Omental fat pad (tissue), 4 donors: ENCODE measurements around the gene HRH2. TPM values are rescaled to one million over a fixed set of nuclear protein-coding genes. Genes with fewer than 3 reads are reported as not detected.

Experiments
- ATAC-seq: fragments of 150-250 bp; one replicate; pipeline ENCODE4 v1.9.1; 2016; ENCODE audit warnings: mild to moderate bottlenecking, moderate library complexity; ENCODE audit not compliant: low FRiP score
- DNase-seq: peaks from one replicate; pipeline ENCODE4 v3.0.0-alpha.2; 2019; ENCODE audit warnings: low spot score
- total RNA-seq, 4 donors: library from RNA; depleted of rRNA; stranded (reverse); fragments of >200 nt; gene quantifications; one replicate each; pipeline ENCODE4 v1.1.0, GENCODE V29; 2016
- TF ChIP-seq, protein P1 (sequence below), 3 donors: fragments of 450-650 bp; IDR thresholded peaks; one replicate each; pipeline ENCODE4 v1.5.1; 2016 to 2017; ENCODE audit warnings: antibody characterized with exemption in 3 of 3, mild to moderate bottlenecking in 3 of 3, moderate library complexity in 2 of 3

Gene HRH2
- total RNA-seq, 4 donors from 2014 or later, result 2.9 to 22.6 (median 10.4) TPM

DNA sequence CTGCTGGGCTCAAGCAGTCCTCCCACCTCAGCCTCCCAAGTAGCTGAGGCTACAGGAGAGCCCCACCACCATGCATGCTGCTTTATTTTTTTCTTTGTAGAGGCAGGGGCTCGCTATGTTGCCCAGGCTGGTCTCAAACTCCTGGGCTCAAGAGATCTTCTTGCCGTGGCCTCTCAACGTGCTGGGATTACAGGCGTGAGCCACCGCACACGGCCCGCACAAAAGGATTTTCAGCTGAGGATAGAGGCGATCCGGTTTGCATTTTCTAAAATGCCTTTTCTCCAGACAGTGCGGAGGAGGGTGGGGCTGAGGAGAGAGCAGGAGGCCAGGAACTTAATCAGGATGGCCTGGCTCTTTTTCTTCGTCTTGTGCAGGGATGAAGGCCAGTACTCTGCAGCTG, 6.9 kb downstream of the HRH2 start:
- TF ChIP-seq, protein P1, sequence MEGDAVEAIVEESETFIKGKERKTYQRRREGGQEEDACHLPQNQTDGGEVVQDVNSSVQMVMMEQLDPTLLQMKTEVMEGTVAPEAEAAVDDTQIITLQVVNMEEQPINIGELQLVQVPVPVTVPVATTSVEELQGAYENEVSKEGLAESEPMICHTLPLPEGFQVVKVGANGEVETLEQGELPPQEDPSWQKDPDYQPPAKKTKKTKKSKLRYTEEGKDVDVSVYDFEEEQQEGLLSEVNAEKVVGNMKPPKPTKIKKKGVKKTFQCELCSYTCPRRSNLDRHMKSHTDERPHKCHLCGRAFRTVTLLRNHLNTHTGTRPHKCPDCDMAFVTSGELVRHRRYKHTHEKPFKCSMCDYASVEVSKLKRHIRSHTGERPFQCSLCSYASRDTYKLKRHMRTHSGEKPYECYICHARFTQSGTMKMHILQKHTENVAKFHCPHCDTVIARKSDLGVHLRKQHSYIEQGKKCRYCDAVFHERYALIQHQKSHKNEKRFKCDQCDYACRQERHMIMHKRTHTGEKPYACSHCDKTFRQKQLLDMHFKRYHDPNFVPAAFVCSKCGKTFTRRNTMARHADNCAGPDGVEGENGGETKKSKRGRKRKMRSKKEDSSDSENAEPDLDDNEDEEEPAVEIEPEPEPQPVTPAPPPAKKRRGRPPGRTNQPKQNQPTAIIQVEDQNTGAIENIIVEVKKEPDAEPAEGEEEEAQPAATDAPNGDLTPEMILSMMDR (IDR thresholded peaks at IDR 0.05), result no peak
- ATAC-seq, result no peak

DNA sequence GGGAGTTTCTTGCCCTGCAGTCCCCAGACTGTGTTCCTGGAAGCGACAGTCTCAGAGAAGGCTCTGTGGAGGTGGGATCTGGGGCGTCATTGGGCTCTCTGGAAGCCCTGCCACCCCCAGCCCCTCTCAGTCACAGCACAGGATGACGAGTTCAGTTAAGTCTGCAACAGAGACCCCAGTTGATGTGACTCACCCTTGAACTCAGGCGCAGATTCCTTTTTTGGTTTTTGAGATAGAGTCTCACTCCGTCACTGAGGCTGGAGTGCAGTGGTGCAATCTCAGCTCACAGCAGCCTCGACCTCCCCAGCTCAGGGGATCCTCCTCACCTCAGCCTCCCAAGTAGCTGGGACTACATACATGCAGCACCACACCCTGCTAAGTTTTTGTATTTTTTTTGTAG, 8.3 kb downstream of the HRH2 start:
- DNase-seq (no peak), ATAC-seq (no peak)
- TF ChIP-seq, protein P1 (IDR thresholded peaks at IDR 0.05), result no peak

More for the DNA sequence above, 6.9 kb downstream of the HRH2 start:
- no peak for DNase-seq

DNA sequence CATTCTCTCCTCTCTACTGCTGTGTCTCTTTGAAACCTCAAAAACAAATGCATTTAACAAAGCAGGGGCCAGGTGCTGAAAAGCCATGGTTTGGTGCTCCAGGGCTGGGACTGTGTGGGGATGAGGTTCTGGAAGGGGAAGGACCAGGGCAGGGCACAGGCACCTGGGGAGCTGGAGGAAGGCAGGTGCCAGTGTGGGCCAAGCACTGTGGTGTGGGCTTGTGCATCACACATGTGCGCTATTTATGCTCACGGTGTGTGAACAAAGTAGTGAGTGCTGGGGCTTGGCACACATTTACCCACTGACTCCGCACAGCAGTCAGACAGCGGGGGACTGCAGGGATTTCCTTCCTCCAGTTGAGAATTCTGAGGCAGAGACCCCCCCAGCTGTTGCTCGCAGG, 10.1 kb downstream of the HRH2 start:
- no peak for ATAC-seq
- no peak for DNase-seq
- TF ChIP-seq, protein P1 (IDR thresholded peaks at IDR 0.05), result no peak

DNA sequence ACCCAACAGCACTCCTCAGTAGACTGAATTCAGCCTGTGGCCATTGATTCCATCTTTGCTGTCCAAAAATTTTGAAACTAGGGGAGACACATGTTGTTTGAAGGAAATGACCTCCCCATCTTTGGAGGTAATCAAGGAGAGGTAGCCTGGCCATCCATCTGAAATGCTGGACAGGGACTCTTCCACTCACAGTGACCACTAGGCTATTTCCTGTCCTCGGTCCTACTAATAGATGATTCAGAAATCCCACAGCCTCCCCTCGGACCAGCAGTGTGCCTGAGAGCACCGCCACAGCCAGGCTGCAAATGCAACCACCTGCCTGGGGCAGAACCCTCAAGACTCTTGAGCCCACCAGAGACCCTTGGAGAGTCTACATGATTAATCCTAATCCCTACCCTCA, 12.5 kb downstream of the HRH2 start:
- no peak for DNase-seq
- ATAC-seq, result no peak
- TF ChIP-seq, protein P1 (IDR thresholded peaks at IDR 0.05), result no peak

DNA sequence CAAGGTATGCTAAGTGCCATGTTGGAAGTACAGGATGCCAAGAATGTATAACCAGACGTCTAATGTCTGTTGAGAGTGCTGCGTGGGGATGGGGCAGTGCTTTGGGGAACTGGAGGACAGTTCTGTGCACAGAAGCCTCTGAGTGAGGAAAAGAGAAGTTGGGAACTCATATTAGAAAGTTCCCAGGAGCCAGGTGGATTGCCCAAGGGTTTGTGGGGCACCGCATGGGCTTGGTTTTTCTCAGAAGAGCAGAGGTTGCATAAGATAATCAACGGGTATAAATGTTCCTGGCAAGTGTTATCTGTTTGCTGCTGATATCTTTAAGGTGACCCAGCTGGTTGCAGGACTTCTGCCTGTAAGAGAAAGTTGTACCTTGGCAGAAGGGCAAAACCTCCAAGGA, 13.1 kb downstream of the HRH2 start:
- DNase-seq (no peak), ATAC-seq (no peak)
- TF ChIP-seq, protein P1 (IDR thresholded peaks at IDR 0.05), result no peak

DNA sequence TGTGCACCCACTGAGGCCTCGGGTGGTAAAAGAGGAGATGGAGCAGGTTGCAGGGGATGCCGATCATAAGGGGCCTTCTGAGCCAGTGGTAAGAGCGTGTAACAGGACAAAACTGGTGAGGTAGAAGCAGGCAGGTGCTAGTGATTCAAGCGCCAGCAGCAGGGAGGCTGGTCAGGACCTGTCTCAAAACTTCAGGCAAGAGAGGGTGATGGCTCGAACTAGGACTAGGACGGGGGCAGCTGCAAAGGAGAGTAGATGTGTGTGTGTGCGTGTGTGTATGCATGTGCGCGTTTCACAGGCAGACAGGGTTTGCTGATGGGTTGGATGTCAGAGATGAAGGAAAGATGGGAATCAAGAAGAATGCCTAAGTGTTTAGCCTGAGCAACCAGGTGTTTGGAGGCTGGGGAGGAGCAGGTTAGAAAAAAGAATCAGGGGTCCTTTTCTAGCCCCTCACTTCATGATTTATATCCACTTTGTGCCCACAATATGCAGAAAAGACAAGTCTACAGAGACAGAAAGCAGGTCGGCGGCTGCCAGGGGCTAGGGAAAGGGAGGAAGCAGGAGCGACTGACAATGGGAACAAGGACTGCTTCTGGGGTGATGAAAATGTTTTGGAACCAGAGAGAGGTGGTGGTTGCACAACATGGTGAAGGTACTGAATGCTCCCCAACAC, 15.2 kb downstream of the HRH2 start:
- TF ChIP-seq, protein P1 (IDR thresholded peaks at IDR 0.05), result no peak
- ATAC-seq (no peak), DNase-seq (no peak)

DNA sequence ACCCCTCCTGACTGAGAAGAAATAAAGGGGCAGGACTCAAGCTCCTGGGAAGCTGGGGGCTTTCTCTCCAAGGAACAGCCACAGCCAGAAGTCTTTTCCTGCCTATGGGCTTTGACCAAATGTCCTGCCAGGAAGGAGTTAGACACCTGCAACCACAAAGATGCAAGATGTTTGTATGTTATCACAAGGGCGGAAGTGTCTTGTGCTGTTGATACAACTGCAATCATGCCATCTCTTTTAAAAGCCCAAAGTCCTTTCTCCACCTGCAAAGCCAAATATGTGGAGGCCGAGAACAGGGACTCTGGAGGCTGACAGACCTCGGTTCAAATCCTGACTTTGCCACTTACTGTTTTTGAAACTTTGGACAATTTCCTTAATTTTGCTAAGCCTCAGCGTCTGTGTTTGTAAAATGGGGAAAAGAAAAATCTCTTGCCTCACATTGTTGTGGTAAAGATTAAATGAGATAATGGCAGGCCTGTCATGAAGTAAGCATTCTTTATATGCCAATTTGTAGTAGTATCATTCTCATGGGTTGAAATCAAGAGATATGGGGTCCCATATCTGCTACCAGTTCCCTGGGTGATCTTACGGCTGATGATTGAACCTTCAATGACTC, 17.0 kb downstream of the HRH2 start:
- DNase-seq (no peak), ATAC-seq (no peak)
- TF ChIP-seq, protein P1 (IDR thresholded peaks at IDR 0.05), result no peak
